GM18502 (cell line): ENCODE measurements around the gene NCAPG2.

ENCODE experiments used
- ATAC-seq: cut with Tn5 transposase; IDR thresholded peaks from one replicate; pipeline ENCODE4 v1.9.1; 2021; ENCODE audit warnings: mild to moderate bottlenecking; ENCODE audit not compliant: unreplicated experiment, poor library complexity

Gene NCAPG2

GRCh38 chr7:158585721-158586498, 118.7 kb downstream of the NCAPG2 start:
- no peak for ATAC-seq

GRCh38 chr7:158584407-158584806, 120.2 kb downstream of the NCAPG2 start:
- no peak for ATAC-seq

- ATAC-seq = no peak
Measured at GRCh38 chr7:158583810-158584209, 120.8 kb downstream of the NCAPG2 start.

- no peak for ATAC-seq
Measured at GRCh38 chr7:158583143-158583542, 121.5 kb downstream of the NCAPG2 start.

- no peak for ATAC-seq
Measured at GRCh38 chr7:158582089-158582456, 122.5 kb downstream of the NCAPG2 start.

- ATAC-seq = no peak
Measured at GRCh38 chr7:158581440-158582088, 123.0 kb downstream of the NCAPG2 start.
